Left hindlimb (tissue), 1 donor: Measurements from ENCODE around the gene KRTAP5-3.
A peak's percentile ranks its signal among the peaks of the same experiment; 100 is the strongest.

Experiments used
- DNase-seq: peaks from one replicate; pipeline ENCODE4 v3.0.0-alpha.2; 2018

KRTAP5-3 gene

DNA sequence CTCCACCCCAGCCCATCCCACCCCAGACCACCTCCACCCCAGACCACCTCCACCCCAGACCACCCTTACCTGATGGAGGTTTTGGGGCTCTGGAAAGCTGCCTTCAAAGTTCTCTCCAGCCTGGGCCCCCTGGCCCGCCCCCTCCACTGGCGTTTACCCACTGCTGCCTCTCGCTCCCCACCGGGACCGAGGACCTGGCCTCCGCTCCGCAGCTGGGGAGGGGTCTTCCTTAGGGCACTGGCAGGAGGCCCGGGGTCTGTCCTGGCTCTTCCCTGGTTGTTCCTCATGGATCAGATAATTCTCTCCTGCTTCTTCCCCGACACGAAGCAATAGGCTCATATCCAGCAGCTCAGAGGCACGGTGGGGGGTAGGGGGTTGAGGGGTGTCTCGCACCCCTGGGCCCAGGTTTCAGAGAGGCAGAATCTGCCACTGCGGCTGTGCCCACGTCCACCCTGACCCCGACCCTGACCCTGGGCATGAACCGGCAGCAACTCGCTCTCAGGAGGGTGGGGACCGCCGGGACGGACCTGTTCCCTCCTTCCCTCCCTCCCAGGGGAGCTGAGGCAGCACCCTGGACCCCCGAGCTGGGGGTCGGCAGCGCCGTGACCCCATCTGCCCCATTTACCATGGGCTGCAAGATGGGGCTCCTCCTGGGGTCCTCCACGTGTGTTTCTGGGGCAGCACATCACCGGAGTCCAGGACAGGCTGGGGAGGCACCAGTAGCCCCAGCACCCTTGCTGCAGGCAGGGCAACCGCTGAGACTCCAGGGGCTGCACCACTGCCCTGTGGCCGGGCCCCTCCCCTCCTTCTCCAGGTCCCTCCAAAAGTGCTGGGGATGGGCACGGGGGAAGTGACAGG, 34.3 kb upstream of the KRTAP5-3 start:
- DNase-seq, result no peak

DNA sequence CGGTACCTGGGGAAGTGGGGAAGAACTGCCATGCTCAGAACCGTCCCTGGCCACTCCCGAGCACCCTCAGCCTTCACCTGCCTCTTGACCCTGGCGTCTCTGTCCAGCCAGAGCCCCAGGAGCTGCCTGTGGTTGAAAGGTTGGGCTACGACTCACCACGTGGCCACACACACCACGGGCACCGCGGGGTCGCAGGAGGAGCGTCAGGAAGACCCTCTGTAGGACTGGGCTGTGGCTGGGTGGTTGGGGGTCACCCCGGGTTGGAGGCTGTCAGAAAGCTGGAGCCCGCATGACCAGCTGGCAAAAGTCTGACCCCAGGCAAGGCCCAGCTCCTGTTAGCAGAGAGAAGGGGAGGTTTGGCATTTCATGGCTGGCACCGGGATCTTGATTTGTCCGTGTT, 32.8 kb upstream of the KRTAP5-3 start:
- DNase-seq, result no peak

DNA sequence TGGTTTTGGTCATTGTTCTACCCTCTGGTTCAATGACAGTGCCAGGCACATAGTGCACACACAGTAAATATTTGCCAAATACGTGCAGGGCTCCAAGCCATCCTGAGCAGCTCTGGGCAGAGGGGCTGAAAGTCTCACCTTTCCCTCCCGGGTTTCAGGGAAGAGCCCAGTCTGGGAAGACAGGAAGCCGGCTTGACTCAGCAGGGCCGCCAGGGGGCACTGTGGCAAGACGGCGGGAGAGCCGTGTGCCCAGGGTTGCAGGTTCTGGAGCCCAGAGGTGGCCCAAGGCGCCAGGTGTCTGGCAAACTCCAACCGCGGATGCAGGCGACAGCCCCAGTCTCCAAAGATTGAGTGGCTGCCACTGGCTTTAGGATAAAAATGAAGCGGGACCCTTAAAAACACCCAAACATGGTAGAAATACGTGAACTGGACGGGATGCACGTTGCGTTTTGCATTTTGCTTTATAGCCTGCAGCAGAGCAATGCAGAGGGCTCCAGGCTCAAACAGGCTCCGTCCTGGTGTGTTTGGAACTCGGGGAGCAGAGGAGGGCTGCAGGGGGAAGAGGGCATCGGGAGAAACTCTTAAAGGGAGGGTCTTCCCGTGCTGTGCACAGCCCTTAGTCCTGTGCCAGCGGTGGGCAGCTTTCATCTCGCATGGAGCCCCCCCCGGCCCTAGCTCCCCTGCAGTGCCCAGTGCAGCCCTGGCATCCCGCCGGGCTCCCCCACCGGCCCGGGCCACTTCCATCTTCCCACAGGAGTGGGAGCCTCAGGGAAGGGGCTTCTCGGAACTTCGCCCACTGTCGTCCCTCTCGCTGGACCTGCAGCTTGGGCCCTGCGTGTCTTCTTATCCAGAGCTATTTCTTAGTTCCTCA, 32.0 kb upstream of the KRTAP5-3 start:
- no peak for DNase-seq

DNA sequence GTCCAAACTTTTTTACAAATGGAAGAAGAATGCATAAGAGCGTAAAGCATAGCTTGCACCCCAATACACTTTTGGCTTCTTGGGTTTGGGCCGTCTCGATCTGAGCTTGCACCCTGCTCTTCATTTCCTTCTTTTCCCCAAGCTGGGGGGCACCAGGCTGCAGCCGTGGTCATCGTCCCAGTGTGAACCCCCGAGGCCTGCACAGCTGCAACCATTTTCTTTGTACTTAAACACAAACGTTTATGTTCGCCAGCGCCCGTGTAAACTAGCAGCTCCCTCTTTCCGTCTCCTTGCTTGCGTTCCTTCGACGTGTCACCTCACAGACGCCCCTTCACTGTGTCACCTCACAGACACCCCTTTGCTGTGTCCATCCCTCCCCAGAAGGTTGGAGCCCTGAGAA, 31.4 kb upstream of the KRTAP5-3 start:
- no peak for DNase-seq

DNA sequence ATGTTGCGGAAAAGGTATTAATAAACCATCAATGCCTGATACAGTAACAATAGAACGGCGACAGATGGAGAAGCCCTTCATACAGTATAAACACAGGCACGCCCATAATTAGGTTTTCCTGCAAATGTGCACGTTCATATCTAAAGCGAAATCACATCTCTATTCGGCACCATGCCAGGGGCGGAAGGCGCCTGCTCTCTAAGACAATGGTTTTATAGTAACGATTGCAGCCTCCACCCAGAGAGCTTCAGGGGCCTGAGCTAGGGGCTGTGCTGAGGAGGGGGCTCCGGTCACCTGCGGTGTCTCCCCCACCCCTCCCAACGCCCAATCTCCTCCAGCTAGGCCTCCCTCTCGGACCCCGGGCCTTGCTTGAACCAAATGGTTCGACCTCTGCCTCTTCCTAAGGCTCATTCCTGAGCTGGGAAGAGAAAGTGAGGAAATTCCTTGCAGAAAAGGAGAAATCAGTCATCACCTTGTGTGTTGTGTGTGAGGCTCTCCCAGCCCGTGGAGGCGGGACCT, 30.9 kb upstream of the KRTAP5-3 start:
- DNase-seq, result no peak

DNA sequence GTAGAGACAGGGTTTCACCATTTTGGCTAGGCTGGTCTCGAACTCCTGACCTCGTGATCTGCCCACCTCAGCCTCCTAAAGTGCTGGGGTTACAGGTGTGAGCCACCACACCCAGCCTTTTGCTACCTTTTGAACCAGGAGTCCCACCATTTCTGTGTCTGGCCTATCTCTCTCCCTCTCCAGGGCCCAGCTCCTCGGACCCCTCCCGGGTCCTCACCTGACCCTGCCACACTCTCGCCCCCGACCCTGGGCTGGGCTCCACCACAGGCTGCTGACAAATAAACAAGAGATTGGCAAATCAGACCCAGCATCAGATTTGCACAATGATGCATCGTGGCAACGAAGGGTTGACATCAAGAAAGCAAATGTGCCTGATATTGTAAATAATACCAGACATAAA, 30.1 kb upstream of the KRTAP5-3 start:
- no peak for DNase-seq

DNA sequence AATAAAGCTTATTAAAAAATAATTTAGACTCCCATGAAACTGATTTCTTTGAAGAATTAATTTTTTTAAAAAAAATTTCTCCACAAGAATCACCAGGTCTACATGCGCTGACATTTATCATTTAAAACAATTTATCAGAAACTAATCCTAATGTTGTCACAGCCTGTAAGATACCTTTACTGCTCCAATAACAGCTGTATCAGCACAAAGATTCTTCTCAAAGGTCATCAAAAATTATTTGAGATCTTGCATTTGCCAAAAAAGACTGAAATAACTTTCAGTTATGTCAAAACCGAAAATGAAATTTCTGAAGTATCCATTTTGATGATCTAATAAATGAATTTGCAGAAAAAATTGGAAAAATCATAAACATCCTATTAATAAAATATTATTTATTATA, 29.4 kb upstream of the KRTAP5-3 start:
- DNase-seq, result no peak

DNA sequence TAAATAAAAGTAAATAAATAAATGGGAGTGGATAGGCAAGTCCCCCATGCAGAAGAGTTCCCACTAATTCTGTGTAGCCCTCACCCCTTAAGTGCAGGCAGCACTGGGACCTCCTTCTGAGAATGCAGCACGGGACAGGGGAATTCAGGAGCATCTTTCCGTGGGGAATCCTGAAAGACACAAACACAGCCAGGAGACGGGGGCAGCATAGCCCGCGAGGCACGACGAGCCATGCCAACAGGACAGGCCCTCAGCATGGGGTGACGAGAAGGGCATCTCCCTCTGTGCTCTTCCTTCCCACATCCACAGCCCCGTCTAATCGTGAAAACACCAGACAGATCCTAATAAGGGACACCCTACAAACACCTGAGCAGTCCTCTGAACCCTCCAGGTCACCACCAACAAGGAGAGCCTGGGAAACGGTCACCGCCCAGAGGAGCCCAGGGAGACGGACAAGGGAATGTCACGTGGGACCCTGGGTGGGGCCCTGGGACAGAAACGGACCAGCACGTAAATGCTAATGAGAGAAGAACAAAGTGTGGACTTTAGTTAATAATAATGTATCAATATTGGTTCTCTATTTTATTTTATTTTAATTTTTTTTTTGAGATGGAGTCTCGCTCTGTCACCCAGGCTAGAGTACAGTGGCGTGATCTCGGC, 28.2 kb upstream of the KRTAP5-3 start:
- no peak for DNase-seq

DNA sequence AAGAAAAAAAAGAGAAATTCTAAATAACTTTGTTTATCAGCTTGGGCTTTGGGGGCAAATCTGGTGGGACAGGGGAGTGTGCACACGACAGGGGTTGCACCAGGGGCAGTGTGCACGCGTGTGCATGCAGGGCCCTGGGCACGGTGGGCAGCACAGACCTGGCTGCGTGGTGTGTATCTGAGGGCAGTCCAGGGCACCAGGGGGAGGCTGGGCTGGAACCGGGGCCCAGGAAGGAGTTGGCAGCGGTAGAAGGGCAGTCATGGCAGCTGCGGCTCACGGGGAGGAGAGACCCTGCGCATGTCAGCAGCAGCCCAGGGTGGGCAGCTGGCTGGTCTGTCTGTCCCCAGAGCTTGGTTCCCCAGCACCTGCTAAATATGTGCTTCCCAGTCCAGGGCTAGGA, 25.6 kb upstream of the KRTAP5-3 start:
- no peak for DNase-seq

DNA sequence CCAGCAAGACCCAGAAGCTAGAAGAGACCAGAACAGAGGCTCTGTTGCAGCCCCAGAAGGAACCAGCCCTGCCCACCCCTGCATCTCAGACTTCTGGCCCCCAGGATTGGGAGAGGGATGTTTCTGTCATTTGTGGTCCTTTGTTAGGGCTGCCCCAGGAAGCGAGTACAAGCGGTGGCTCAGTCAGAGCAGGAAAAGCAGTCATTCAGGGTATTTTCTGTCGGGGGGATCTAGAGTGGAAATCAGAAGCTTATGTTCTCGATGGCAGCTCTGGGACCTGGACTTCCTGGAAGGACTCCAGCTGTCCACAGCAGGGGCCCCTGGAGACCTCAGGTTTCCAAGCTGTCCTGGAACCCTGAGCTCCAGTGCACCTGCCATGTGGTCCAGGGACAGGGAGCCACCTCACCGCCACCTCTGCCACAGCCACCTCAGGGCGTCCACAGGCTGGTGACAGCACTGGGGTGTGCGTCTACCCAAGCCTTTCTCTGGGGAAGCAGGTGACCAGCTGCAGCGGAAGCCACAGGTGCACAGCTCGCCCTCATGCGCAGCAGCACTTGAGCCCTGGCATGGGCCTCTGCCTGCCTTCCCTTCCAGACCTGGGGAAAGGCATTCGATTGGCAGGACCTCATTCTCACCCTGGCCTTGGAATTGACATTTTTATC, 23.9 kb upstream of the KRTAP5-3 start:
- DNase-seq, result no peak

DNA sequence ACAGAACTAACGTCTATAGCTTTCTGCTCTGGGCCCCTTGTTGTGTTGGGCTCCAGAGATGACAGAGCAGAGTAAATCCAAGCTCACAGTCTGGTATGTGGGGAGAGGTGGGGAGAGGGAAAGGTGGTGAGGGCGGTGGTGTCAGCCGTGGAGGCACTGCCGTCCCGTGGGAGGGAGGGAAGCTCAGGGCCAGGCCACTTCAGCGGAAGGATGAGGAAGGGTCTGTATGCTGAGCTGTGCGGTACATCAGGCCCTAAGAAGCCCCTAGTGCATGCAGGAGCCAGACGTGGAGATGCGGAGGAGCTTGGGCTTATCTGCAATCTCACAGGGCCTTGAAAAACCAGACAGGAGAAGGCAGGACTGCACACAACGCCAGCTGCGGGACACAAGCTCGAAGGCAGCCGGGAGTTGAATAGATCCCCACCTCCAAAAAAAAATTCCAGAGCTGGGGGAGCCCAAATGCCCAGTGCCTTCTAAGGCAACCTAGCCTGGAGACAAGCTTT, 22.9 kb upstream of the KRTAP5-3 start:
- DNase-seq, result no peak

DNA sequence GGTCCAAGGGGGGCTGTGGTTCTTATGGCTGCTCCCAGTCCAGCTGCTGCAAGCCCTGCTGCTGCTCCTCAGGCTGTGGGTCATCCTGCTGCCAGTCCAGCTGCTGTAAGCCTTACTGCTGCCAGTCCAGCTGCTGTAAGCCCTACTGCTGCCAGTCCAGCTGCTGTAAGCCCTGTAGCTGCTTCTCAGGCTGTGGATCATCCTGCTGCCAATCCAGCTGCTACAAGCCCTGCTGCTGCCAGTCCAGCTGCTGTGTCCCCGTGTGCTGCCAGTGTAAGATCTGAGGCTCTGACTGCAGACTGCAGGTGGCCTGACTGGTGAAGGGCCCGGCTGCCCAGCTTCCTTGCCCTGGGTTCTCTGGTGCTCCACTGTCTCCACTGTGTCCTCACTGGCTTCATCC, 22.0 kb upstream of the KRTAP5-3 start:
- no peak for DNase-seq

DNA sequence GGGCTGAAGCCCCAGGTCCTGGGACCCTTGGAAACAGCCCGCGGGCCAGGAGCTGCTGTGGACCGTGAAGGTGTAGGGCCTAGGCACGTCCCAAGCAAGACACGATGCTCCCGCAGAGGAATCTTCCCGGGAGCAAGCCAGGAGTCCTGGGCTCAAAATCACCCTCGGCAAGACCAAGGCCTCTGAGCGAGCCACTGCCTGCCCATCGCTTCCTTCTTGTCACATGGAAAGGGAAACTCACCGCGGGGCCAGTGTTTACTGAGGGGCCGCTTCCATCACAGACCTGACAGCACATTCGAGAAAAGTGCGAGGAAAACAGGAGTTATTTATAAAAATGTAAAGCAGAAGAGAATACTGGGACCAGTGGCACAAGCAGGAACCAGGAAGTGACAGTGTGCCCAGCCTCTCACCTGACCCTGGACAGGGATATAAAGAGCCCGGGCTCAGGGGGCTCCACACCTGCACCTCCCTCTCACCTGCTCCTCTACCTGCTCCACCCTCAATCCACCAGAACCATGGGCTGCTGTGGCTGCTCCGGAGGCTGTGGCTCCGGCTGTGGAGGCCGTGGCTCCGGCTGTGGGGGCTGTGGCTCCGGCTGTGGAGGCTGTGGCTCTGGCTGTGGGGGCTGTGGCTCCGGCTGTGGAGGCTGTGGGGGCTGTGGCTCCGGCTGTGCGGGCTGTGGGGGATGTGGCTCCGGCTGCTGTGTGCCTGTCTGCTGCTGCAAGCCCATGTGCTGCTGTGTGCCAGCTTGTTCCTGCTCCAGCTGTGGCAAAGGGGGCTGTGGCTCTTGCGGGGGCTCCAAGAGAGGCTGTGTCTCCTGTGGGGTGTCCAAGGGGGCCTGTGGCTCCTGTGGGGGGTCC, 21.3 kb upstream of the KRTAP5-3 start, which contains the start of gene KRTAP5-5:
Gene KRTAP5-5, plus strand, starts transcription at position 450 of the 860 bp plus-strand sequence. Its CDS starts 66 bp downstream, at position 516.
- no peak for DNase-seq

DNA sequence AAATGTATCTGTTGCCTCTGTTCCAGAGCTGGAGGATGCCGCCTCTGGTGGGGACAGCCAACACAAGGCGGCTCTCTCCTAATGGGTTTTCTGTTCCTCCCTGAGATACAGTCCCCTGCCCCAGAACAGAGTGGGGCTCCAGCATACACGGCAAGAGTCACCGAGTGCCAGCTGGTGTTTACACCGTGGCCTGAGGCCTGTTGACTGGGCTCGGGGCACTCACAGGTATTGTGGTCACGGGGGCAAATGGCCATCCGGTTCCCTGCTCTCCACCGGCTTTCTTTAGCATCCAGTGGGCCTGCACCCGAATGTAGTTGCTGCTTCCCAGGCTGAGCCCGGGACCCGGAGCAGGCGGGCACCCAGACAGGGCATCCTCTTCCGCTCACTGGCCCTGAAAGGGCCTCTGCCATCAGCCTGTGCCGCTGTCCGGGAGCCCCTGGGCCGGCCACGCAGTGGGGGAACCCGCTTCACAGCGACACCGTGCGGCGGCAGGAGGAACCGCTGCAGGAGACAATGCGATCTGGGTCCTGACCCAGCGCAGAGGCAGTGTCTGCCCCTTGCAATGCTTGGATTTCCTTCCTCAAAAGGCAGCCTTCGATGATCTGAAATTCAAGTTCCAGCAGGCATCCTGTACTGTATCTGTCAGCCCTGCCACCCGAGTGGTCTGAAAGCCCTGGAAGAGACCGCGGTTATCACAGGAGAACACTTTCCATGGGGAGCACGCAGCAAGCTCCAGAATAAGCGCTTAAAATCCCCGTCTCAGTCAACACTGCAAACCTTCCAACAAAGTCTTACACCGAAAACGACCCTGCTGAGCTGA, 20.5 kb upstream of the KRTAP5-3 start:
- peak; percentile 62 for DNase-seq

DNA sequence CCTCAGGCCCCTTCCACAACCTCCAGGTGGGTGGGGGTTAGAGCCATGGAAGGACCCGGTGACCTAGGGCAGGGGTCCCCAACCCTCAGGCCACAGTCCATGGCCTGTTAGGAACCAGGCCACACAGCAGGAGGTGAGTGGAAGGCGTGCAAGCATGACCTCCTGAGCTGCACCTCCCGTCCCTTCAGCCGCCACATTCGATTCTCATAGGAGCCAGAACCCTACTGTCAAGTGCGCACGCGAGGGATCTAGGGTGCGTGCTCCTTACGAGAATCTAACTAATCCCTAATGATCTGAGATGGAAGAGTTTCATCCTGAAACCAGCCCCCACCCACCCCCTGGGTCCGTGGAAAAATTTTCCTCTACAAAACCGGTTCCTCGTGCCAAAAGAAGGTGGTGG, 17.3 kb upstream of the KRTAP5-3 start:
- no peak for DNase-seq

DNA sequence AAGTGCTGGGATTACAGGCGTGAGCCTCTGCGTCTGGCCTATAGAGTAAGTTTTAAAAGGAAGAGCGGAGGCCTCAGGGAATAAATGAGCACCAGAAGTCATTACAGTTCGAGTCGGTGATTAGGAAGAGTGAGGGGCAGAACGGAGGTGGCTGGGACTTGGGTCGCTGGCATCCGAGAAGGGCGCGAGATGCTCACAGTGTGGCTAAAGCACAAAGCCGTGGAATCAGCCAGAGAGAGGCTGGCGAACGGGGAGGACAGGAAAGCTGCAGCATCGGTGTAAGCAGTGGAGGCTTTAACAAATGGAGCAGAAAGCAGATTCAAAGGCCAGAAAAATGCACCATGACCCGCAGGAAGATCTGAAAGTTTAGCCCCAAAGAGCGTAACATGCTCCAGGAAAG, 16.4 kb upstream of the KRTAP5-3 start:
- DNase-seq, result no peak

DNA sequence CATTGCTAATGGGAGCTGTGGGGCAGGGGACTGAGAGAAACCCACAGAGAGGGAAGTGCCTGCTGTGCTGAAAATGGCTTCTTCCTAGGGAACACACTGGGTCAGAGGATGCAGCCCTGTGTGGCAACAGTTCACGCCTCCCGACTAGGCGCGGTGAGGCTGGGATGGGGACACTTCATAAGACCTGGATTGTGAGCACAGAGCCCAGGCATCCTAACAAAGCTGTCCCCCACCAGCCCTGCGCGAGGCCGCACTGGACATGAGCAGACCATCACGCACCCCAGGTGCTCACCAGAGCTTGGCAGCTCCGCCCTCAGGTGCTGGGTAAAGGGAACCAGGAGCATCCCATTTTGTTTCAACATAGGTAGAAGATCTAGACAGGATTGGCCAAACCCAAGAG, 15.5 kb upstream of the KRTAP5-3 start:
- DNase-seq, result no peak

DNA sequence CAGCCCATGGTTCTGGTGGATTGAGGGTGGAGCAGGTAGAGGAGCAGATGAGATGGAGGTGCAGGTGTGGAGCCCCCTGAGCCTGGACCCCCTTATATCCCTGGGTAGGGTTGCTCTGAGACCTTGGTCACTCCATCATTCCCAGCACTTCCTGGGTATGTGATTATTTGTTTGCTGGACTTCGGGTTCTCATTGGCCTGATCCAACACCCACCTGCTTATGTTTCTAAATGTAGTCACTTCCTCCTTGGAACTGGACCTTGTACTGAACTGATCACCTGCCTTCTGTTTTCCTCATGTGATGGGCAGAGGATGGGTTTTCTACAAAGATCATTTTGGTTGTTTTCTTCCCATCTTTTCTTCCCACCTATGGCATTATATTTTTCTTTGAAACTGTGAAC, 13.8 kb upstream of the KRTAP5-3 start, which contains the start of gene KRTAP5-4:
Gene KRTAP5-4, minus strand, starts transcription at position 53 of the 400 bp plus-strand sequence. Its CDS starts 45 bp downstream, at position 8.
- DNase-seq, result no peak

DNA sequence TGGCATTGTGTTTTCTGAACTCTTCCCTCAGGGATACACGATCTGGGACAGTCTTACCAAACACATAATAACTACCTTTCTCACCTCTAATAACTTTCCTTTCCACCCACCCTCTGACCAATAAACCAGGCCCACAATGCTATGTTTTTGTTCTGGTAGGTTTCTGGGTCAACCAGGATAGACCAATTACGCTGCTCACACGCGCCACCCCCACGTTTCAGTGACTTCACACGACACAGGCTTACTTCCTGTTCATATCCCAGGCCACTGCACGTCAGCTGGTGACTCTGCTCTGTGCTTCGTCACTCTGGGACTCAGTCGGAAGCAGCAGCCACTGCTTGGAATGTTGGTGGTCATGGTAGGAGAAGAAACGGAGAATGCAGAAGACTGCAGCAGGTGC, 11.2 kb upstream of the KRTAP5-3 start:
- DNase-seq, result no peak

DNA sequence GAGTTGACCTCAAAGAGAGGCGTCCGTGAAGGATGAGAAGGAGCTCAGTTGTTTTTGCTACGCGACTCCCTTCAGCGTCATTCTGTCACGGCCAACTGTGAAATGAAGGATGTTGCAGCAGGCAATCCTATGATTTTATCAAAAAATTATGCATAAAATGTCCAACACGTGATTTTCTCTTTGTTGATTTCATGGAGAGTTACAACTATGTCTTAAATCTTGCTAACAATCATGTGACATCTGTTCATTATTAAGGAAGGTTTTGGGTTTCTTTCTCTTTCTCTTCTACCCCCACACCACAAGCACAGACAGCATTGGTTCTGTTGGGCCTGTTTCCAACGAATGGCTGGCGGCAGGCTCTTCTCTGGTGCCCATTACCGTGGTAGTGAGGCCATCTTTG, 10.0 kb upstream of the KRTAP5-3 start:
- DNase-seq, result no peak
